NCI-H1436 treated with DMSO at 0.1 percent for 48 hours (cell line): ENCODE results near the gene TENM4.
"Not testable (repeated sequence)": the region's sequence is repeated elsewhere in the genome, so short reads cannot be mapped to it uniquely, and the experiment has no call there.

Experiments used
- DNase-seq: peaks from one replicate; lab custom pipeline; 2025; lab: John Stamatoyannopoulos, UW

TENM4 gene

GRCh38 chr11:78638704-78639380 lies 802.0 kb downstream of the TENM4 start:
- DNase-seq: no peak

DNA sequence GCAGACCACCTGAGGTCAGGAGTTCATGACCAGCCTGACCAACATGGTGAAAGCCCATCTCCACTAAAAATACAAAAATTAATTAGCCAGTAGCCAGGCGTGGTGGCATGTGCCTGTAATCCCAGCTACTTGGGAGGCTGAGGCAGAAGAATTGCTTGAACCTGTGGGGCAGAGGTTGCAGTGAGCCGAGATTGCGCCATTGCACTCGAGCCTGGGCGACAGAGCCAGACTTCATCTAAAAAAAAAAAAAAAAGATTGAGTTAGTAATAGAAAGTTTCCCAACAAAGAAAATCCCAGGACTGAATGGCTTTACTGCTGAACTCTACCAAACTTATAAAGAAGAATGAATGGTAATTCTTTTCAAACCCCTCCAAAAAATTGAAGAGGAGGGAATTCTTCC lies 803.3 kb downstream of the TENM4 start:
- not testable (repeated sequence) for DNase-seq

DNA sequence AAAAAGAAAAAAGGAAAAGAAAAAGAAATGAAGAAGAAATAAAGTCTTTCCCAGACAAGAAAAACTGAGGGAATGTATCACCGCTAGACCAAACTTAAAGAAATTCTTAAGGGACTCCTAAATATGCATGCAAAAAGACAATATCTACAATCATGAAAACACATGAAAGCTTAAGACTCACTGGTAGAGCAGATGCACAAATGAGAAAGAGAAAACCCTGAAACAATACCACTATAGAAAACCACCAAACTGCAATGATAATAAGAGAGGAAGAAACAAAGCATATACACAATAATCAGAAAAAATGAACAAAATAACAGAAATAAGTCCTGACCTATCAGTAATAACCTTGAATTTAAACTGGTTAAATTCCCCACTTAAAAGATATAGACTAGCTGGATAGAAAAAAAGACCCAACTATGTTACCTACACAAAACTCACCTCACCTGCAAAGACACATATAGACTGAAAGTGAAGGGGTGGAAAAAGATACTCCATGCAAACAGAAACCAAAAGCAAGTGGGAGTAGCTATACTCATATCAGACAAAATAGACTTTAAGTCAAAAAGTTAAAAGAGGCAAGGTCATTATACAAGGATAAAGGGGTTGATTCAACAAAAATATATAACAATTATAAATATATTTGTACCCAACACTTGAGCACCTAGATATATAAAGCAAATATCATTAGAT lies 804.9 kb downstream of the TENM4 start:
- no peak for DNase-seq

DNA sequence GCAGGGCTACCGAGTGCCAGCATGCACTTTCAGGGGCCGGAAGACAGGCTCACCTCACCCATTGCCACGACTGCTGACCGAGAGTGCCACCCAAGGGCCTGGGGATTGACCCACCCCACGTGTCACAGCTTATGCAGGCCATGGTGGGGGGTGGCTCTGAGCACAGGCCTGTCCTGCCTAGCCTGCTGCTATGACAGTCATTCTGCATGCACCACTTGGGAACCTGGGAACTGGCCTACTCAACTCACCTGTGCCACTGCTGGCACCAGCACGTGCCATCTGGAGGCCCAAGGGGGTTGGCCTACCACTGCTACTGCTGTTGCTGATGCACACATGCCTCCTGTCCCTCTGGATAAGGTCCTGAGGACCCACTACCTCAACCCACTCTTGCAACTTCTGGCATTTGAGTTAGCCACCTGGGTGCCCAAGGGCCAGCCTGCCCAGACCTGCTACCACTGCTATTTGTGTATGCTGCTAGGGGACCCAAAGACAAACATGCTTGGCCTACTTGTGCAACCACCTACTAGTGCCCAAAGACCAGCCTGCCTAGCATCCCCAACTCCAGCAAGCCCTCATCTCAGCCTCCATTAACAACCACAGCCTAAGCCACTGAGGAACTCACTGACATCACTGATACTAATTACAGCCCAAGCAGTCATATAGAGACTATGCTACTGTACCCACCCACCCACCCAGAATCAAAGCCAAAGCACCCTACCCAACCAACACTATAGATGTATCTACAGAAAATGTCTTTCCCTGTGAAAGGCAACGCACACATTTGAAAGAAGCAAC lies 807.1 kb downstream of the TENM4 start:
- DNase-seq: no peak

- DNase-seq: no peak
Measured at GRCh38 chr11:78630561-78631303, 810.1 kb downstream of the TENM4 start.

- no peak for DNase-seq
Measured at GRCh38 chr11:78630155-78630554, 810.7 kb downstream of the TENM4 start.

- no peak for DNase-seq
Measured at GRCh38 chr11:78622666-78623065, 818.2 kb downstream of the TENM4 start.

DNA sequence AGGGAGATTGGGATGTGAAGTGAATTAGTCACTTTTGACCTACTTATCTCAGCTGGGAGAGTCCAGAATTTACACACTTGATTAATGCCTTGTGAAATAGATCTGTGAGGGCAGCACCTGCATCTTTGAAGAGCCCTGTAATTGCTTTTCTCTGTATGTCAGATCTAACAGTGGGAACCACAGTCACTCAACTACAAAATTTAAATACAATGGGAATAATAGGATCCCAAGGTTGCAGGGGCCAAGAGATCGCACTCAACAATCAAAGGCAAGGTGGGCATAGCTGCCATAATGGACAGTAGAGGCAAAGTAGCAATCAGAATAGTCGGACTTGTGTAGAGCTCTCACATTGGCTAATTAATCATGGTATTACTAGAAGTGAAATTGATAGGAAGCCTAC lies 820.7 kb downstream of the TENM4 start:
- DNase-seq: no peak

- DNase-seq: no peak
Measured at GRCh38 chr11:78615724-78616123, 825.1 kb downstream of the TENM4 start.

GRCh38 chr11:78613378-78613813 lies 827.4 kb downstream of the TENM4 start:
- no peak for DNase-seq

DNA sequence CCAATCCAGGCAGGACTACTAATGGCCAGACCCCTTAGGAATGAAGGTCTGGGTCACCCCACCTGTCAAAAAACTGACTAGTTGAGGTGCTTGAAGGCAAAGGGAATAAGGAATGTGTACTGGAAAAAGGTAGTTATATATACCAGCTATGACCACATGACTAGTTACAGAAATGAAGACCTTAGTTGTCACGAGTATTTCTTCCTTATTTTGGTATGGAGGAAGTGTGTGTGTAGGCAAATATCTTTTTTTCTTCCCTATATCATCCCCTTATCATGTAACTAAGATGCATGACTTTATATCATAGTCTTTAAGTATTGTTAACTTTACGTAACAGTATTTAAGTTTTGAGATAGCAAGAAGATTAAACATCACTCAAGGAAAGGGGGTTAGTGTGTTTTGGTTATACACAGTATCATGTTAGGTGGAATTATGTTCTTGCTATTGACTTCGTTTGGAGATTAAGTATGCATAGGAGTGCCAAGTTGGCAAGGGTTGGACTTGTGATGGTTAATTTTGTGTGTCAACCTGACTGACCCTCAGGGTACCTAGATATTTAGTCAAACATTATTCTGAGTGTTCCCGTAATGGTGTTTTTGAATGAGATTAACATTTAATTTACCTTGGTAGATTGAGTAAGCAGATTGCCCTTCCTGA lies 828.0 kb downstream of the TENM4 start:
- DNase-seq: no peak

- DNase-seq: not testable (repeated sequence)
Measured at GRCh38 chr11:78609321-78609720, 831.5 kb downstream of the TENM4 start.

- DNase-seq: no peak
Measured at GRCh38 chr11:78607696-78608095, 833.1 kb downstream of the TENM4 start.

GRCh38 chr11:78606667-78607066 lies 834.2 kb downstream of the TENM4 start:
- no peak for DNase-seq

GRCh38 chr11:78605296-78605695 lies 835.5 kb downstream of the TENM4 start:
- DNase-seq: no peak

- DNase-seq: no peak
Measured at GRCh38 chr11:78603792-78604191, 837.0 kb downstream of the TENM4 start.
